CD14-positive monocyte (primary cell): ENCODE data around the gene DCUN1D3. TPM values are rescaled to one million over a fixed set of nuclear protein-coding genes. Genes with fewer than 3 reads are reported as not detected.
A peak's percentile ranks its signal among the peaks of the same experiment; 100 is the strongest.

Experiments
- DNase-seq, 3 donors: peaks; one replicate each; pipeline ENCODE4 v3.0.0-alpha.2; 2011 to 2022
- H2AFZ ChIP-seq: 2 replicates; pipeline ENCODE4 v1.6.0; 2012; ENCODE audit warnings: mild to moderate bottlenecking, low read depth, low read length, inconsistent platforms; ENCODE audit not compliant: insufficient read depth, poor library complexity, severe bottlenecking
- H3K27ac ChIP-seq, 2 donors: 1 replicate in 1 of 2; 2 replicates in 1 of 2; pipeline ENCODE4 v1.5.1; 2012 to 2013; ENCODE audit warnings: low read length in 2 of 2, control low read depth in 1 of 2, inconsistent platforms in 1 of 2, low read depth in 1 of 2, mild to moderate bottlenecking in 1 of 2
- H3K27me3 ChIP-seq, 2 donors: one replicate each; pipeline versions ENCODE4 v1.6.0 to v1.6.1; 2011 to 2013; ENCODE audit warnings: low read length in 2 of 2; ENCODE audit not compliant: control insufficient read depth in 2 of 2, insufficient read depth in 2 of 2
- H3K36me3 ChIP-seq, 2 donors: replicated peaks in 1 of 2; 1 replicate in 1 of 2; 2 replicates in 1 of 2; pipeline versions ENCODE4 v1.5.1 to v1.6.1; 2012 to 2013; ENCODE audit warnings: low read length in 2 of 2, control low read depth in 1 of 2, inconsistent platforms in 1 of 2, mild to moderate bottlenecking in 1 of 2; ENCODE audit not compliant: insufficient read depth in 2 of 2, control insufficient read depth in 1 of 2
- H3K4me1 ChIP-seq, 2 donors: 1 replicate in 1 of 2; 2 replicates in 1 of 2; pipeline versions ENCODE4 v1.5.1 to v1.6.1; 2012 to 2013; ENCODE audit warnings: low read length in 2 of 2, control low read depth in 1 of 2, inconsistent platforms in 1 of 2, mild to moderate bottlenecking in 1 of 2, moderate library complexity in 1 of 2; ENCODE audit not compliant: insufficient read depth in 2 of 2, control insufficient read depth in 1 of 2
- H3K4me2 ChIP-seq: replicated peaks from 2 replicates; pipeline ENCODE3; 2012; ENCODE audit warnings: low read length, moderate library complexity, mild to moderate bottlenecking; ENCODE audit not compliant: poor library complexity, severe bottlenecking; ENCODE audit errors: extremely low read depth
- H3K4me3 ChIP-seq, 3 experiments: fragments of 200-600 bp in 1 of 3; sonication (generic) in 1 of 3; replicated peaks in 1 of 3; 1 replicate in 2 of 3; 2 replicates in 1 of 3; pipeline ENCODE4 v1.5.1; 2011 to 2013; ENCODE audit warnings: low read length in 3 of 3, mild to moderate bottlenecking in 3 of 3, control low read depth in 2 of 3, low read depth in 2 of 3, inconsistent platforms in 1 of 3, moderate library complexity in 1 of 3
- H3K79me2 ChIP-seq: 2 replicates; pipeline ENCODE4 v1.6.0; 2012; ENCODE audit warnings: mild to moderate bottlenecking, control low read depth, inconsistent platforms, low read length, moderate library complexity; ENCODE audit not compliant: insufficient read depth
- H3K9ac ChIP-seq: 2 replicates; pipeline ENCODE4 v1.6.0; 2017; ENCODE audit warnings: low read length, mild to moderate bottlenecking; ENCODE audit not compliant: insufficient read depth, poor library complexity, severe bottlenecking
- H3K9me3 ChIP-seq, 2 donors: replicated peaks in 1 of 2; 1 replicate in 1 of 2; 2 replicates in 1 of 2; pipeline versions ENCODE4 v1.5.1 to v1.6.1; 2012 to 2013; ENCODE audit warnings: low read length in 2 of 2, control low read depth in 1 of 2; ENCODE audit not compliant: control insufficient read depth in 1 of 2, insufficient read depth in 1 of 2
- H4K20me1 ChIP-seq: 2 replicates; pipeline ENCODE4 v1.6.0; 2012; ENCODE audit warnings: mild to moderate bottlenecking, low read length, control low read depth, moderate library complexity; ENCODE audit not compliant: insufficient read depth
- H3K27ac Mint-ChIP-seq, 7 donors: one replicate each; pipeline ENCODE4 v1.8.0; 2020; ENCODE audit warnings: mild to moderate bottlenecking in 7 of 7, mixed read lengths in 7 of 7, moderate library complexity in 6 of 7, inconsistent platforms in 2 of 7
- H3K27me3 Mint-ChIP-seq, 3 donors: one replicate each; pipeline ENCODE4 v1.8.0; 2021 to 2022; ENCODE audit warnings: low read depth in 3 of 3, mild to moderate bottlenecking in 3 of 3, mixed read lengths in 3 of 3, moderate library complexity in 3 of 3, inconsistent platforms in 1 of 3
- H3K36me3 Mint-ChIP-seq, 2 donors: one replicate each; pipeline ENCODE4 v1.8.0; 2020; ENCODE audit warnings: mixed read lengths in 2 of 2, inconsistent platforms in 1 of 2, mild to moderate bottlenecking in 1 of 2
- H3K4me1 Mint-ChIP-seq: one replicate; pipeline ENCODE4 v1.8.0; 2020; ENCODE audit warnings: mild to moderate bottlenecking, mixed read lengths
- H3K4me3 Mint-ChIP-seq, 2 donors: one replicate each; pipeline ENCODE4 v1.8.0; 2020; ENCODE audit warnings: mild to moderate bottlenecking in 2 of 2, mixed read lengths in 2 of 2, moderate library complexity in 1 of 2
- H3K9me3 Mint-ChIP-seq, 7 donors: one replicate each; pipeline ENCODE4 v1.8.0; 2020 to 2022; ENCODE audit warnings: mixed read lengths in 7 of 7, mild to moderate bottlenecking in 6 of 7, moderate library complexity in 6 of 7, inconsistent platforms in 2 of 7
- CTCF ChIP-seq: fragments of 200-600 bp; IDR thresholded peaks from one replicate; pipeline ENCODE4 v1.8.0; 2022; ENCODE audit warnings: antibody characterized with exemption, mild to moderate bottlenecking
- WGBS: methylation state at CpG from one replicate; pipeline ENCODE4 v1.1.5; 2013; ENCODE audit warnings: missing lambda C conversion rate; ENCODE audit not compliant: insufficient coverage; 5-methylcytosine and 5-hydroxymethylcytosine counted together
- intact Hi-C, 2 donors: fragments of 100-400 bp; cut with micrococcal nuclease; formaldehyde crosslinking; loops; one replicate each; pipeline versions ENCODE4 v1.15.0 to v1.15.1; 2023
- polyA plus RNA-seq, 3 donors: library from polyadenylated mRNA; depleted of rRNA in 1 of 3; unstranded in 2 of 3; stranded (reverse) in 1 of 3; fragments of 300-500 nt in 2 of 3; fragments of >200 nt in 1 of 3; fragmentation: Illumina TruSeq in 2 of 3; gene quantifications; 1 replicate in 2 of 3; 2 replicates in 1 of 3; pipeline ENCODE4 v1.2.3, GENCODE V29; 2012 to 2021

Gene DCUN1D3
- polyA plus RNA-seq, 3 donors, result 1.0 to 3.4 (median 1.3) TPM

- Mint-ChIP-seq H3K4me3 (no peak overlapping the region), H3K36me3 (peaks cover 10 to 26% of the 10 kb centered on the region in 2 donors), H3K27me3 (no peaks in the 10 kb centered on the region), H3K9me3 (no peaks in the 10 kb centered on the region), H3K4me1 (peaks cover 34% of the 10 kb centered on the region), H3K27ac (no peak overlapping the region)
- Histone ChIP-seq H3K27me3 (no peaks in the 10 kb centered on the region), H3K27ac (peak overlapping the region in 1 of 2 donors; percentile 50), H3K79me2 (no peaks in the 10 kb centered on the region), H3K9me3 (no peaks in the 10 kb centered on the region), H3K36me3 (peaks cover 3 to 17% of the 10 kb centered on the region in 2 donors), H3K9ac (no peak overlapping the region), H2AFZ (no peak overlapping the region), H3K4me2 (no peak overlapping the region), H3K4me3 (no peak overlapping the region), H4K20me1 (no peaks in the 10 kb centered on the region), H3K4me1 (peaks cover 11 to 21% of the 10 kb centered on the region in 2 donors)
- DNase-seq, result no peak
- WGBS, result 100% methylated on average over 6 of the region's 6 CpGs
- intact Hi-C loops, result no loop called here
- no peak for TF ChIP-seq CTCF
Observed at GRCh38 chr16:20846030-20846429, 54.1 kb downstream of the DCUN1D3 start.

GRCh38 chr16:20844588-20844987, 55.6 kb downstream of the DCUN1D3 start:
- Histone ChIP-seq H3K27me3 (no peaks in the 10 kb centered on the region), H3K4me2 (no peak overlapping the region), H4K20me1 (no peaks in the 10 kb centered on the region), H3K9ac (peak overlapping the region; percentile 37), H3K79me2 (no peaks in the 10 kb centered on the region), H3K4me3 (no peak overlapping the region), H3K36me3 (peaks cover 3 to 28% of the 10 kb centered on the region in 2 donors), H2AFZ (no peak overlapping the region), H3K27ac (peak overlapping the region in 1 of 2 donors; percentile 50), H3K9me3 (no peaks in the 10 kb centered on the region), H3K4me1 (peaks cover 8 to 16% of the 10 kb centered on the region in 2 donors)
- Mint-ChIP-seq H3K4me3 (peak overlapping the region in 1 of 2 donors; percentile 18), H3K27ac (peak overlapping the region in 5 of 7 donors; percentile 3 to 76 (median 38)), H3K36me3 (peaks cover 16 to 34% of the 10 kb centered on the region in 2 donors), H3K4me1 (peaks cover 28% of the 10 kb centered on the region), H3K9me3 (no peaks in the 10 kb centered on the region), H3K27me3 (no peaks in the 10 kb centered on the region)
- DNase-seq, result peak; percentile 6 to 22 (median 18)
- WGBS, result 11% methylated on average over 3 of the region's 3 CpGs
- no peak for TF ChIP-seq CTCF
- intact Hi-C loops, result no loop called here
